Measurements from ENCODE around the gene FAM120A.

DNA sequence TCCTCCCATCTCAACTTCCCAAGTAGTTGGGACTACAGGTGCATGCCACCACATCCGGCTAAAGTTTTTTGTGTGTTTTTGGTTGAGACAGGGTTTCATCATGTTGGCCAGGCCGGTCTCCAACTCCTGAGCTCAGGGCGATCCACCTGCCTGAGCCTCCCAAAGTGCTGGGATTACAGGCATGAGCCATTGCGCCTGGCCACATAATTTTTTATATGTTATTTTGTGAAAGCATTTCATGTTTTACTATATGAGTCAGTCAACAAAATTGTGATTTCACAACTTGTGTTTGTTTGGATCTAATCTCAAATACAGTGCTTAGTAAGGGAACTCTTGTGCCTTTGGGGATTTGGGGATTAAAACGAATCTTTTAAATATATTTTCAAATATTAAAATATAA is 21.9 kb downstream of the FAM120A start:
- TF ChIP-seq CTCF (IDR thresholded peaks at IDR 0.05), result no peak
- no peak for TF ChIP-seq POLR2AphosphoS5 (IDR thresholded peaks at IDR 0.05; ENCODE audit: low read depth, low read length)
- TF ChIP-seq REST (IDR thresholded peaks at IDR 0.05; ENCODE audit: insufficient read depth in 1 of 2, low read depth in 2 of 2, low read length in 1 of 2), result no peak
- no peak for TF ChIP-seq TCF7L2 (IDR thresholded peaks at IDR 0.05; ENCODE audit: low read depth, low read length)
